Measurements from ENCODE around the gene IGSF22. TPM values are rescaled to one million over a fixed set of nuclear protein-coding genes. Genes with fewer than 3 reads are reported as not detected.
A peak's percentile ranks its signal among the peaks of the same experiment; 100 is the strongest.

The IGSF22 gene
- total RNA-seq, 4 donors from 2014 or later = 0.33 to 0.93 (median 0.78) TPM; not detected in 1

DNA sequence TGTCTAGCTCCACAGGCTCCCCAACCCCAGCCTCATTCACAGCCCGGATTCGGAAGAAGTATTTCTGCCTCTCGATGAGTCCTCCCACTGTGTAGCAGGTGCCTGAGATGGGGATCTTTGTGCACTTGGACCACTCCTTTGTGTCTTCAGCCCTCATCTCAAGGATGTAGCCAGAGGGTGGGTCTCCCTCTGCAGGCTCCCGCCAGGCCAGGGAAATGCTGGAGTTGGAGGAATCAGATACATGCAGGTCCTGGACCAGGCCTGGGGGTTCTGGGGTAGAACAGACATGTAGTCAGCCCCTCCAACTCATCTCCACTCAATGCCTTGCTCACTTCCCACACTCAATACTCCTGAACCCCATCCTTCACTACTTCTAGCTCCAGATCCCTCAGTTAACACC is 16.6 kb downstream of the IGSF22 start:
- intact Hi-C loops (cut with DNase I) = no loop called here
- Histone ChIP-seq H3K36me3 (no peaks in the 10 kb centered on the region), H3K27me3 (no peaks in the 10 kb centered on the region), H3K9me3 (no peaks in the 10 kb centered on the region), H3K27ac (no peak overlapping the region), H3K4me1 (peaks cover 14 to 17% of the 10 kb centered on the region in 2 donors), H3K4me3 (replicated peaks in 1 of 3) (no peak overlapping the region)
- 91 to 100% methylated on average over 3 to 4 of the region's 4 CpGs for WGBS, 2 donors
- no peak for DNase-seq
- no peak for TF ChIP-seq POLR2A (IDR thresholded peaks at IDR 0.05)
- TF ChIP-seq, protein P1, sequence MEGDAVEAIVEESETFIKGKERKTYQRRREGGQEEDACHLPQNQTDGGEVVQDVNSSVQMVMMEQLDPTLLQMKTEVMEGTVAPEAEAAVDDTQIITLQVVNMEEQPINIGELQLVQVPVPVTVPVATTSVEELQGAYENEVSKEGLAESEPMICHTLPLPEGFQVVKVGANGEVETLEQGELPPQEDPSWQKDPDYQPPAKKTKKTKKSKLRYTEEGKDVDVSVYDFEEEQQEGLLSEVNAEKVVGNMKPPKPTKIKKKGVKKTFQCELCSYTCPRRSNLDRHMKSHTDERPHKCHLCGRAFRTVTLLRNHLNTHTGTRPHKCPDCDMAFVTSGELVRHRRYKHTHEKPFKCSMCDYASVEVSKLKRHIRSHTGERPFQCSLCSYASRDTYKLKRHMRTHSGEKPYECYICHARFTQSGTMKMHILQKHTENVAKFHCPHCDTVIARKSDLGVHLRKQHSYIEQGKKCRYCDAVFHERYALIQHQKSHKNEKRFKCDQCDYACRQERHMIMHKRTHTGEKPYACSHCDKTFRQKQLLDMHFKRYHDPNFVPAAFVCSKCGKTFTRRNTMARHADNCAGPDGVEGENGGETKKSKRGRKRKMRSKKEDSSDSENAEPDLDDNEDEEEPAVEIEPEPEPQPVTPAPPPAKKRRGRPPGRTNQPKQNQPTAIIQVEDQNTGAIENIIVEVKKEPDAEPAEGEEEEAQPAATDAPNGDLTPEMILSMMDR (IDR thresholded peaks at IDR 0.05) = no peak

DNA sequence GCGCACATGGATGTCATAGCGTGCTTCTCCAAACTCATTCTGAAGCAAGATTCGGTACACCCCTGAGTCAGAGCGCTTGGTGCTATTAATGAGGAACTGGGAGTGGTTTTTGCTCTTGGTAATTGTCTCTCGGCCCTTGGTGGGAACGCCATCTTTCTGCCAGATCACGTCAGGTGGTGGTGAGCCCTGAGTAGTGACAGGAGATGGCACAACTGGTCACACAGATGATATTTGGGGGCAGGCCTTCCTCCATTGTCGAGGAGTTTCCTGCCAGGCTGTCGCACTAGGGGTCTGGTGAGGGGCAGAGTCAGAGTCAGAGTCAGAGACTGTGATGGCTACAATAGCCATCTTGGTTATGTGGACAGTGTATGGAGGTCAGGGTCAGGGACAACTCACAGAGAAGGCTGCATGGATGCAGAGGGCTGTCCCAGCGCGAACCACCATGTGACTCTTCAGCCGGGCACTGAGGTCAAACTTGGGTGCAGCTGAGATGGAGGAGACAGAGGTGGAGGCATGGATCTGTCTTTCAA is 18.1 kb downstream of the IGSF22 start:
- no peaks in the 10 kb centered on the region for H3K9me3 ChIP-seq
- intact Hi-C loops (cut with DNase I) = no loop called here
- no peaks in the 10 kb centered on the region for H3K27me3 ChIP-seq
- 86 to 90% methylated on average over 9 to 11 of the region's 12 CpGs for WGBS, 2 donors
- TF ChIP-seq, protein P1 (IDR thresholded peaks at IDR 0.05) = no peak
- no peak for TF ChIP-seq POLR2A (IDR thresholded peaks at IDR 0.05)
- no peaks in the 10 kb centered on the region for H3K36me3 ChIP-seq
- no peak for DNase-seq
- H3K27ac ChIP-seq = no peak overlapping the region
- H3K4me3 ChIP-seq (replicated peaks in 1 of 3) = no peak overlapping the region
- peaks cover 17% of the 10 kb centered on the region in 2 donors for H3K4me1 ChIP-seq

GRCh38 chr11:18706330-18707243 is 19.4 kb downstream of the IGSF22 start:
- Histone ChIP-seq H3K27me3 (no peaks in the 10 kb centered on the region), H3K36me3 (peaks cover 0 to 5% of the 10 kb centered on the region in 2 donors), H3K4me3 (replicated peaks in 1 of 3) (peak overlapping the region in 2 of 3 donors; percentile 33 to 61), H3K4me1 (peaks cover 17% of the 10 kb centered on the region in 2 donors), H3K9me3 (no peaks in the 10 kb centered on the region), H3K27ac (peak overlapping the region; percentile 70 to 80 (median 73))
- peak; percentile 79 to 81 for DNase-seq
- TF ChIP-seq POLR2A (IDR thresholded peaks at IDR 0.05) = peak in 1 of 2 donors; percentile 47
- TF ChIP-seq, protein P1 (IDR thresholded peaks at IDR 0.05) = no peak
- 8 to 10% methylated on average over 31 to 33 of the region's 34 CpGs for WGBS, 2 donors
- intact Hi-C loops (cut with DNase I) = no loop called here

DNA sequence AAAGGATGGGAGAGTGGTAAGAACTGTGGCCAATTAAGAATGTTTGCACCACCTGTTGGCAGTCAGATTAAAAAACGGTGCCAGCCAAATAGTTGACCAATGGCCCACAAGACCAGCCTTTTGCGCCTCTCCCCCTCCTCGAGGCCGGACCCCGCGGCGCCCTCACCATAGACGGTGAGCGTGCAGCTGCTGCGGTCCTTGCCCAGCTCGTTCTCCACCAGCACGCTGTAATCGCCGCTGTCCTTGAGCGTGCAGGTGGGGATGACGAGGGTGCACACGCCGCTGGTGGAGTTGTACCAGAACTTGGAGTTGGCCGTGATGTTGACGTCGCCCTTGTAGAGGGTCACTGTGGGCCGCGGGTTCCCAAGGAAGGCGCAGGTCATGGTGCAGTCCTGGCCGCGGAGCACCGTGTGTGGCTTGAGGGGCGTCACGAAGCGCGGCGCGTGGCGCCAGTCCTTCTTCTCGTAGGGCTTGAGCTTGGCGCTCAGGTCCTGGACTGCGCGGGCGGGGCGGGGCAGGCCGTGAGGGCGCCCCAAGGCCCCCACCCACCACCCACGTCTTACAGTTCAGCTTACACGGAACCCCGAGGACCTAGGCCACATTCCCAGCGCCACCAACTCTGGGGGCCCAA is 20.2 kb downstream of the IGSF22 start:
- Histone ChIP-seq H3K4me3 (replicated peaks in 1 of 3) (peak overlapping the region in 2 of 3 donors; percentile 33 to 61), H3K27me3 (no peaks in the 10 kb centered on the region), H3K9me3 (no peaks in the 10 kb centered on the region), H3K4me1 (peaks cover 17% of the 10 kb centered on the region in 2 donors), H3K27ac (peak overlapping the region; percentile 70 to 80 (median 73)), H3K36me3 (peaks cover 0 to 7% of the 10 kb centered on the region in 2 donors)
- TF ChIP-seq, protein P1 (IDR thresholded peaks at IDR 0.05) = no peak
- TF ChIP-seq POLR2A (IDR thresholded peaks at IDR 0.05) = no peak
- DNase-seq = peak; percentile 49 to 61
- intact Hi-C loops (cut with DNase I) = no loop called here
- WGBS, 2 donors = 0 to 1% methylated on average over 1 to 21 of the region's 46 CpGs

Measured in thyroid gland (tissue), 4 donors.